Natural killer cell treated with Interleukin-12 subunit alpha and Interleukin-12 subunit beta and Interleukin-15 and Interleukin-18, amount 100 ng/mL, for 72 hours (primary cell): ENCODE data around the gene C2orf74. TPM values are rescaled to one million over a fixed set of nuclear protein-coding genes. Genes with fewer than 3 reads are reported as not detected.
A peak's percentile ranks its signal among the peaks of the same experiment; 100 is the strongest.

Experiments
- ATAC-seq, 2 donors: fragments of 150-1000 bp; cut with Tn5 transposase in 1 of 2; sonication (Bioruptor Pico), chemical (Tn5 transposase) in 1 of 2; 2 replicates each; pipeline ENCODE4 v1.10.0; 2021
- DNase-seq: peaks from one replicate; pipeline ENCODE4 v3.0.0; 2022; ENCODE audit warnings: low spot score
- H3K27ac Mint-ChIP-seq, 2 donors: 1 replicate in 1 of 2; 2 replicates in 1 of 2; pipeline ENCODE4 v1.8.0; 2022; ENCODE audit warnings: mixed read lengths in 2 of 2, mild to moderate bottlenecking in 1 of 2, moderate library complexity in 1 of 2
- H3K27me3 Mint-ChIP-seq, 2 donors: 1 replicate in 1 of 2; 2 replicates in 1 of 2; pipeline ENCODE4 v1.8.0; 2022; ENCODE audit warnings: mixed read lengths in 2 of 2
- H3K36me3 Mint-ChIP-seq: one replicate; pipeline ENCODE4 v1.8.0; 2022; ENCODE audit warnings: mixed read lengths
- H3K4me1 Mint-ChIP-seq, 2 donors: 1 replicate in 1 of 2; 2 replicates in 1 of 2; pipeline ENCODE4 v1.8.0; 2022; ENCODE audit warnings: low read depth in 2 of 2, mixed read lengths in 2 of 2, mild to moderate bottlenecking in 1 of 2
- H3K4me3 Mint-ChIP-seq: one replicate; pipeline ENCODE4 v1.8.0; 2022; ENCODE audit warnings: mixed read lengths
- H3K9me3 Mint-ChIP-seq: 2 replicates; pipeline ENCODE4 v1.8.0; 2022; ENCODE audit warnings: mixed read lengths
- total RNA-seq, 2 donors: library from RNA; stranded (reverse); gene quantifications; one replicate each; pipeline ENCODE4 v1.2.3, GENCODE V29; 2022

The C2orf74 gene
- total RNA-seq, 2 donors from 2014 or later, result 8.3 to 10.4 TPM

- Mint-ChIP-seq H3K27ac (no peak overlapping the region), H3K4me1 (peaks cover 0 to 1% of the 10 kb centered on the region in 2 donors), H3K27me3 (no peaks in the 10 kb centered on the region), H3K9me3 (no peaks in the 10 kb centered on the region), H3K36me3 (peaks cover 29% of the 10 kb centered on the region), H3K4me3 (no peak overlapping the region)
- ATAC-seq, result no peak
- DNase-seq, result no peak
Observed at GRCh38 chr2:61205132-61205531, 43.1 kb downstream of the C2orf74 start.

- Mint-ChIP-seq H3K4me3 (no peak overlapping the region), H3K4me1 (peaks cover 0 to 3% of the 10 kb centered on the region in 2 donors), H3K27ac (peak overlapping the region in 1 of 2 donors; percentile 50), H3K9me3 (no peaks in the 10 kb centered on the region), H3K36me3 (peaks cover 25% of the 10 kb centered on the region), H3K27me3 (no peaks in the 10 kb centered on the region)
- no peak for DNase-seq
- peak; percentile 57 to 73 for ATAC-seq
Observed at GRCh38 chr2:61210332-61210981, 48.5 kb downstream of the C2orf74 start.

GRCh38 chr2:61214171-61214570 is 52.2 kb downstream of the C2orf74 start:
- Mint-ChIP-seq H3K27me3 (no peaks in the 10 kb centered on the region), H3K27ac (no peak overlapping the region), H3K4me3 (no peak overlapping the region), H3K9me3 (no peaks in the 10 kb centered on the region), H3K36me3 (peaks cover 5% of the 10 kb centered on the region), H3K4me1 (peaks cover 0 to 3% of the 10 kb centered on the region in 2 donors)
- no peak for ATAC-seq
- DNase-seq, result no peak

Other genes with a start within 250 kb of the C2orf74 start
- gene PEX13, start 144.5 kb upstream of the C2orf74 start, total RNA-seq, result 10 to 100 TPM; 15.9 to 25.8 TPM
- 10 to 100 TPM; 12.6 to 18.5 TPM for gene PUS10, start 143.9 kb upstream of the C2orf74 start, total RNA-seq
- gene SANBR, start 96.3 kb upstream of the C2orf74 start, total RNA-seq, result 1 to 10 TPM; 1.8 to 4.7 TPM